HG03103 (cell line): ENCODE data around the gene RASGEF1C.

ENCODE experiments used
- ATAC-seq: cut with Tn5 transposase; IDR thresholded peaks from one replicate; pipeline ENCODE4 v1.9.1; 2021; ENCODE audit warnings: low read depth; ENCODE audit not compliant: unreplicated experiment

Gene RASGEF1C

GRCh38 chr5:180162304-180162661 is 46.7 kb downstream of the RASGEF1C start:
- no peak for ATAC-seq

- no peak for ATAC-seq
These were observed 47.3 kb downstream of the RASGEF1C start for GRCh38 chr5:180161420-180162303.

- ATAC-seq: no peak
These were observed 48.2 kb downstream of the RASGEF1C start for GRCh38 chr5:180160789-180161188.

- no peak for ATAC-seq
These were observed 48.8 kb downstream of the RASGEF1C start for GRCh38 chr5:180160215-180160614.

GRCh38 chr5:180159756-180160155 is 49.3 kb downstream of the RASGEF1C start:
- no peak for ATAC-seq

GRCh38 chr5:180157866-180158265 is 51.1 kb downstream of the RASGEF1C start:
- ATAC-seq: no peak

- ATAC-seq: no peak
These were observed 52.9 kb downstream of the RASGEF1C start for GRCh38 chr5:180156141-180156540.

GRCh38 chr5:180155365-180155926 is 53.6 kb downstream of the RASGEF1C start:
- ATAC-seq: no peak

- no peak for ATAC-seq
These were observed 54.1 kb downstream of the RASGEF1C start for GRCh38 chr5:180154821-180155364.

- ATAC-seq: no peak
These were observed 55.0 kb downstream of the RASGEF1C start for GRCh38 chr5:180153991-180154390.

- no peak for ATAC-seq
These were observed 55.9 kb downstream of the RASGEF1C start for GRCh38 chr5:180153099-180153498.

GRCh38 chr5:180143656-180144364 is 65.2 kb downstream of the RASGEF1C start:
- ATAC-seq: no peak

- ATAC-seq: no peak
These were observed 66.0 kb downstream of the RASGEF1C start for GRCh38 chr5:180142824-180143610.

GRCh38 chr5:180142021-180142765 is 66.8 kb downstream of the RASGEF1C start:
- no peak for ATAC-seq

- no peak for ATAC-seq
These were observed 67.8 kb downstream of the RASGEF1C start for GRCh38 chr5:180141068-180141660.

- no peak for ATAC-seq
These were observed 68.4 kb downstream of the RASGEF1C start for GRCh38 chr5:180140571-180140970.

GRCh38 chr5:180140079-180140554 is 68.9 kb downstream of the RASGEF1C start:
- ATAC-seq: no peak

GRCh38 chr5:180139731-180140055 is 69.3 kb downstream of the RASGEF1C start:
- no peak for ATAC-seq

- no peak for ATAC-seq
These were observed 69.9 kb downstream of the RASGEF1C start for GRCh38 chr5:180138976-180139730.
